Neural progenitor cell (in vitro differentiated cells): Measurements from ENCODE around the gene HDAC8. TPM values are rescaled to one million over a fixed set of nuclear protein-coding genes. Genes with fewer than 3 reads are reported as not detected.

Source experiments
- DNase-seq: peaks from one replicate; pipeline ENCODE4 v3.0.0-alpha.2; 2016; ENCODE audit warnings: low spot score
- H2AFZ ChIP-seq: fragments of 200-600 bp; sonication (generic); replicated peaks from 2 replicates; pipeline ENCODE4 v1.6.1; 2016; ENCODE audit warnings: antibody characterized with exemption
- H3F3A ChIP-seq: fragments of 200-600 bp; sonication (generic); 2 replicates; pipeline ENCODE4 v1.6.1; 2016; ENCODE audit warnings: antibody characterized with exemption, low read depth
- H3K27ac ChIP-seq: fragments of 200-600 bp; sonication (generic); 2 replicates; pipeline ENCODE4 v1.5.1; 2016; ENCODE audit warnings: mild to moderate bottlenecking
- H3K27me3 ChIP-seq: fragments of 200-600 bp; sonication (generic); 2 replicates; pipeline ENCODE4 v1.6.1; 2016; ENCODE audit warnings: mild to moderate bottlenecking, moderate library complexity
- H3K36me3 ChIP-seq: fragments of 200-600 bp; sonication (generic); 2 replicates; pipeline ENCODE4 v1.5.1; 2016
- H3K4me1 ChIP-seq: fragments of 200-600 bp; sonication (generic); 2 replicates; pipeline ENCODE4 v1.6.1; 2016; ENCODE audit warnings: mixed run types
- H3K4me2 ChIP-seq: fragments of 200-600 bp; sonication (generic); 2 replicates; pipeline ENCODE4 v1.6.1; 2016
- H3K4me3 ChIP-seq: fragments of 200-600 bp; sonication (generic); 2 replicates; pipeline ENCODE4 v1.5.1; 2016
- H3K79me2 ChIP-seq: fragments of 200-600 bp; sonication (generic); 2 replicates; pipeline ENCODE4 v1.6.1; 2016; ENCODE audit warnings: low read depth
- H3K9ac ChIP-seq: fragments of 200-600 bp; sonication (generic); 2 replicates; pipeline ENCODE4 v1.6.1; 2016
- H3K9me3 ChIP-seq: fragments of 200-600 bp; sonication (generic); 2 replicates; pipeline ENCODE4 v1.5.1; 2016; ENCODE audit warnings: low read depth
- H4K20me1 ChIP-seq: fragments of 200-600 bp; sonication (generic); 2 replicates; pipeline ENCODE4 v1.6.1; 2016; ENCODE audit warnings: low read depth
- H3K27ac Mint-ChIP-seq: 3 replicates; pipeline ENCODE4 v1.8.0; 2021; ENCODE audit warnings: mixed read lengths
- H3K27me3 Mint-ChIP-seq: 2 replicates; pipeline ENCODE4 v1.8.0; 2022; ENCODE audit warnings: low read depth, mild to moderate bottlenecking, inconsistent platforms, moderate library complexity, mixed read lengths; ENCODE audit not compliant: insufficient read depth
- H3K36me3 Mint-ChIP-seq: 3 replicates; pipeline ENCODE4 v1.8.0; 2021; ENCODE audit warnings: mixed read lengths
- H3K4me1 Mint-ChIP-seq: 3 replicates; pipeline ENCODE4 v1.8.0; 2021; ENCODE audit warnings: mixed read lengths
- H3K4me3 Mint-ChIP-seq: 3 replicates; pipeline ENCODE4 v1.8.0; 2021; ENCODE audit warnings: mild to moderate bottlenecking, moderate library complexity, mixed read lengths
- H3K9me3 Mint-ChIP-seq: 3 replicates; pipeline ENCODE4 v1.8.0; 2020; ENCODE audit warnings: mixed read lengths
- EZH2 ChIP-seq: fragments of 200-600 bp; sonication (generic); IDR thresholded peaks from 2 replicates; pipeline ENCODE4 v1.6.1; 2017; ENCODE audit warnings: antibody characterized with exemption, mild to moderate bottlenecking, moderate library complexity
- EZH2phosphoT487 ChIP-seq: fragments of 200-600 bp; sonication (generic); IDR thresholded peaks from 2 replicates; pipeline ENCODE4 v1.6.1; 2017; ENCODE audit warnings: antibody characterized with exemption
- total RNA-seq: library from RNA; depleted of rRNA; stranded (reverse); fragments of >200 nt; gene quantifications from 2 replicates; pipeline ENCODE4 v1.2.3, GENCODE V29; 2015; ENCODE audit warnings: low replicate concordance
- TF ChIP-seq, protein P1 (sequence below): fragments of 200-600 bp; sonication (generic); IDR thresholded peaks from 2 replicates; pipeline ENCODE4 v1.5.1; 2017; ENCODE audit warnings: antibody characterized with exemption, mild to moderate bottlenecking

HDAC8 gene
- total RNA-seq, 1 donor from 2014 or later, result 37.8 TPM

DNA sequence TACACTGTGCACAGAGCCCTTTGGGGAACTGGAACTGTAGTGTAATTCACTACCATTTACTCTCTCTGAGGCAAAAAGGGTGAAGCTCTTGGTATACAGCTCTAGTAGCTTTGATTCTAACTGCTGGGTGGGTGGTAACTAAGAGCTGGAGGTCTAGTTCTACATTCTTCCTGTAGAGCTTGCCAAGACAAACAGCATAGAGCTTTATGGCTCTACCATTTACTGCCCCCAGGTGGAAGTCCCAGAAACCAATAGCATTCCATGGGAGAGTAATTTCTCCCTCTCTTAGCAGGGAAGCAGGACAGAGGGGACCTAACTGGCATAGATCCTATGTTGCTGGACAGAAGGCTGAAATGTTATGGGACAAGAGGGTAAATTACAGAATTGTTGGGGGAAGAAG is 26.7 kb downstream of the HDAC8 start:
- H3K27ac ChIP-seq, result no peak overlapping the region
- H3K79me2 ChIP-seq, result no peaks in the 10 kb centered on the region
- H3K9ac ChIP-seq, result no peak overlapping the region
- H3F3A ChIP-seq, result no peaks in the 10 kb centered on the region
- H3K4me3 ChIP-seq, result no peak overlapping the region
- H3K27me3 ChIP-seq, result no peaks in the 10 kb centered on the region
- no peak for DNase-seq
- H3K4me1 Mint-ChIP-seq, result no peaks in the 10 kb centered on the region
- peaks cover 3% of the 10 kb centered on the region for H3K36me3 Mint-ChIP-seq
- no peak overlapping the region for H3K27ac Mint-ChIP-seq
- TF ChIP-seq, protein P1, sequence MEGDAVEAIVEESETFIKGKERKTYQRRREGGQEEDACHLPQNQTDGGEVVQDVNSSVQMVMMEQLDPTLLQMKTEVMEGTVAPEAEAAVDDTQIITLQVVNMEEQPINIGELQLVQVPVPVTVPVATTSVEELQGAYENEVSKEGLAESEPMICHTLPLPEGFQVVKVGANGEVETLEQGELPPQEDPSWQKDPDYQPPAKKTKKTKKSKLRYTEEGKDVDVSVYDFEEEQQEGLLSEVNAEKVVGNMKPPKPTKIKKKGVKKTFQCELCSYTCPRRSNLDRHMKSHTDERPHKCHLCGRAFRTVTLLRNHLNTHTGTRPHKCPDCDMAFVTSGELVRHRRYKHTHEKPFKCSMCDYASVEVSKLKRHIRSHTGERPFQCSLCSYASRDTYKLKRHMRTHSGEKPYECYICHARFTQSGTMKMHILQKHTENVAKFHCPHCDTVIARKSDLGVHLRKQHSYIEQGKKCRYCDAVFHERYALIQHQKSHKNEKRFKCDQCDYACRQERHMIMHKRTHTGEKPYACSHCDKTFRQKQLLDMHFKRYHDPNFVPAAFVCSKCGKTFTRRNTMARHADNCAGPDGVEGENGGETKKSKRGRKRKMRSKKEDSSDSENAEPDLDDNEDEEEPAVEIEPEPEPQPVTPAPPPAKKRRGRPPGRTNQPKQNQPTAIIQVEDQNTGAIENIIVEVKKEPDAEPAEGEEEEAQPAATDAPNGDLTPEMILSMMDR, result peak; percentile 23
- TF ChIP-seq EZH2 (no peak), EZH2phosphoT487 (no peak)
- H3K4me1 ChIP-seq, result no peaks in the 10 kb centered on the region
- no peaks in the 10 kb centered on the region for H3K36me3 ChIP-seq
- peaks cover 5% of the 10 kb centered on the region for H3K9me3 ChIP-seq
- no peaks in the 10 kb centered on the region for H3K9me3 Mint-ChIP-seq
- H3K4me3 Mint-ChIP-seq, result no peak overlapping the region
- H4K20me1 ChIP-seq, result no peaks in the 10 kb centered on the region
- no peak overlapping the region for H2AFZ ChIP-seq
- no peak overlapping the region for H3K4me2 ChIP-seq
- peaks cover 4% of the 10 kb centered on the region for H3K27me3 Mint-ChIP-seq

DNA sequence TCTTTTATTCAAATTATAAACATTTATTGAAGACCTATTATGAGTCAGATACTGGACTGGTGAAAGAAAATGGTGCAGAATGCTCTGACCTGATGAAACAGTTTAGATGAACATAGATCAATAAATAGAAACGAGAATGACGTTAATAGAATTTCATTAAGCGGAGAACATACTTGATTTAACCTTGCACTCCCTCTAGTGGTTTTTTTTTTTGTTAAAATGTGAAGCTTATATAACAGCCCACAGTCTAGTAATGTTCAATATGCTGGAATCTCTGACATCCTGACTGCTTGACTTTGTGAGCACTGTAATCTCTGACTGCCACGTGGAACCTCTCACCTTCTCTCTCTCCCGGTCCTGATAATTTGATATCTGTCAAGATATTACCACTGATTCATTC is 32.3 kb downstream of the HDAC8 start:
- Histone ChIP-seq H3K79me2 (no peaks in the 10 kb centered on the region), H2AFZ (no peak overlapping the region), H3K4me2 (no peak overlapping the region), H3F3A (no peaks in the 10 kb centered on the region), H3K4me1 (peaks cover 7% of the 10 kb centered on the region), H3K4me3 (no peak overlapping the region), H3K27ac (peak overlapping the region; percentile 27), H4K20me1 (peaks cover 3% of the 10 kb centered on the region), H3K9me3 (no peaks in the 10 kb centered on the region), H3K9ac (no peak overlapping the region), H3K27me3 (no peaks in the 10 kb centered on the region), H3K36me3 (no peaks in the 10 kb centered on the region)
- peaks cover 5% of the 10 kb centered on the region for H3K27me3 Mint-ChIP-seq
- H3K4me1 Mint-ChIP-seq, result no peaks in the 10 kb centered on the region
- no peaks in the 10 kb centered on the region for H3K36me3 Mint-ChIP-seq
- TF ChIP-seq, protein P1, result peak; percentile 25
- TF ChIP-seq EZH2phosphoT487, result no peak
- TF ChIP-seq EZH2, result no peak
- no peak for DNase-seq
- no peak overlapping the region for H3K27ac Mint-ChIP-seq
- H3K9me3 Mint-ChIP-seq, result no peaks in the 10 kb centered on the region
- no peak overlapping the region for H3K4me3 Mint-ChIP-seq

DNA sequence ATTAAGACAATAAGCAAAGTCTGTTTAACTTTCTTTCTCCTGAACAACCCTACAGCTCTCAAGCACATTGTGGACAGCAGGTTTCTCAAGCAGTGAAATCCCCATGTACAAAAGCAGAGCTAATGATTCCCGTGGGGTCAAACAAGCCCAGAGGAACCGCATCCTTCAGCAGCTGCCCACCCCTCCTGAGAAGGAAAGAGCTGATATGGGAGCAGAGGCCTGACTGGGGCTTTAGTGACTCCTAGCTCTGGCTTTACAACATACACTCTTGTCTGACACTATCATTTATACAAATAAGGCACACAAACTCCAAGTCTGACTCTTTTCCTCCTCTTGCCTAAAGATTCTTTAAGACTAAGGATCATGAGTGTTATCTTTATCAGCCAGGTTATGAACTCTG is 32.8 kb downstream of the HDAC8 start:
- TF ChIP-seq, protein P1, result no peak
- no peak for TF ChIP-seq EZH2
- TF ChIP-seq EZH2phosphoT487, result no peak
- Histone ChIP-seq H3K36me3 (no peaks in the 10 kb centered on the region), H3F3A (no peaks in the 10 kb centered on the region), H3K27ac (peak overlapping the region; percentile 27), H3K4me1 (peaks cover 7% of the 10 kb centered on the region), H3K79me2 (no peaks in the 10 kb centered on the region), H3K9ac (no peak overlapping the region), H2AFZ (no peak overlapping the region), H3K4me3 (no peak overlapping the region), H3K4me2 (no peak overlapping the region), H4K20me1 (peaks cover 3% of the 10 kb centered on the region), H3K27me3 (no peaks in the 10 kb centered on the region), H3K9me3 (peaks cover 3% of the 10 kb centered on the region)
- peak; percentile 40 for DNase-seq
- no peak overlapping the region for H3K27ac Mint-ChIP-seq
- H3K4me3 Mint-ChIP-seq, result no peak overlapping the region
- peaks cover 5% of the 10 kb centered on the region for H3K27me3 Mint-ChIP-seq
- no peaks in the 10 kb centered on the region for H3K4me1 Mint-ChIP-seq
- no peaks in the 10 kb centered on the region for H3K9me3 Mint-ChIP-seq
- no peaks in the 10 kb centered on the region for H3K36me3 Mint-ChIP-seq

DNA sequence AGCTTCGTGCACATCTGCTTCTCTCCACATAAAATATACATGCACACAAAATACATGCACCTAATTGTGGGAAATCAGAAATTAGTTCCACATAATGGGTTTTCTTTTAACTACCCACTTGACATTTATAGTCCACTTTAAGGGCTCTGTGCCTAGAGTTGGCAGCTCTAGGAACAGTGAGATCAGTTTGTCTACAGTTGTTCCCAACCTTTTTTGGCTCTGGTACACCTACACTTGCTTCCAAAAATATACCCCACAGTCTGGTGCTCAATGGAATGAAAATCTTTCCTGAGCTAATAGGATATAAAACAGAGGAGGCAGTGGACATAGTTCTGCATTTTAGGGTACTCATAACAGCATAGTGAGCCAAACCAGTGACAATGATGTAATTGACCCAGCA is 36.1 kb downstream of the HDAC8 start:
- TF ChIP-seq, protein P1, result no peak
- TF ChIP-seq EZH2 (no peak), EZH2phosphoT487 (no peak)
- Mint-ChIP-seq H3K9me3 (no peaks in the 10 kb centered on the region), H3K27me3 (peaks cover 2% of the 10 kb centered on the region), H3K36me3 (no peaks in the 10 kb centered on the region), H3K4me3 (no peak overlapping the region), H3K4me1 (no peaks in the 10 kb centered on the region), H3K27ac (no peak overlapping the region)
- no peak overlapping the region for H3K27ac ChIP-seq
- H4K20me1 ChIP-seq, result peaks cover 3% of the 10 kb centered on the region
- peaks cover 7% of the 10 kb centered on the region for H3K4me1 ChIP-seq
- no peak overlapping the region for H3K9ac ChIP-seq
- H3K79me2 ChIP-seq, result no peaks in the 10 kb centered on the region
- no peaks in the 10 kb centered on the region for H3F3A ChIP-seq
- no peak for DNase-seq
- H3K4me2 ChIP-seq, result no peak overlapping the region
- peaks cover 4% of the 10 kb centered on the region for H3K36me3 ChIP-seq
- H2AFZ ChIP-seq, result no peak overlapping the region
- H3K9me3 ChIP-seq, result peaks cover 3% of the 10 kb centered on the region
- H3K4me3 ChIP-seq, result no peak overlapping the region
- no peaks in the 10 kb centered on the region for H3K27me3 ChIP-seq
